Measurements from ENCODE around the gene MIOX. TPM values are rescaled to one million over a fixed set of nuclear protein-coding genes. Genes with fewer than 3 reads are reported as not detected.

The MIOX gene
- total RNA-seq, 4 donors from 2014 or later = not detected

GRCh38 chr22:50447576-50448551 is 38.8 kb upstream of the MIOX start:
- no peaks in the 10 kb centered on the region for H3K36me3 ChIP-seq
- no peaks in the 10 kb centered on the region for H3K4me1 ChIP-seq
- TF ChIP-seq POLR2A (IDR thresholded peaks at IDR 0.05) (no peak), CTCF (IDR thresholded peaks at IDR 0.05) (no peak)
- H3K9me3 ChIP-seq = no peaks in the 10 kb centered on the region
- intact Hi-C loops (cut with DNase I; ENCODE audit: low total_unique reads) = no loop called here
- no peak overlapping the region for H3K4me3 ChIP-seq
- no peaks in the 10 kb centered on the region for H3K27me3 ChIP-seq
- no peak overlapping the region for H3K27ac ChIP-seq
- no peak for DNase-seq

GRCh38 chr22:50452649-50453048 is 34.0 kb upstream of the MIOX start:
- DNase-seq = no peak
- intact Hi-C loops (cut with DNase I; ENCODE audit: low total_unique reads) = no loop called here
- TF ChIP-seq CTCF (IDR thresholded peaks at IDR 0.05) (no peak), POLR2A (IDR thresholded peaks at IDR 0.05) (no peak)
- H3K27ac ChIP-seq = no peak overlapping the region
- no peaks in the 10 kb centered on the region for H3K9me3 ChIP-seq
- H3K27me3 ChIP-seq = no peaks in the 10 kb centered on the region
- no peaks in the 10 kb centered on the region for H3K4me1 ChIP-seq
- H3K4me3 ChIP-seq = no peak overlapping the region
- H3K36me3 ChIP-seq = no peaks in the 10 kb centered on the region

GRCh38 chr22:50454556-50455075 is 32.0 kb upstream of the MIOX start:
- no peak for DNase-seq
- no peaks in the 10 kb centered on the region for H3K9me3 ChIP-seq
- H3K27ac ChIP-seq = no peak overlapping the region
- no peaks in the 10 kb centered on the region for H3K36me3 ChIP-seq
- no peaks in the 10 kb centered on the region for H3K4me1 ChIP-seq
- no peak for TF ChIP-seq POLR2A (IDR thresholded peaks at IDR 0.05)
- no peak for TF ChIP-seq CTCF (IDR thresholded peaks at IDR 0.05)
- intact Hi-C loops (cut with DNase I; ENCODE audit: low total_unique reads) = no loop called here
- no peaks in the 10 kb centered on the region for H3K27me3 ChIP-seq
- H3K4me3 ChIP-seq = no peak overlapping the region

GRCh38 chr22:50455201-50455600 is 31.5 kb upstream of the MIOX start:
- Histone ChIP-seq H3K27me3 (no peaks in the 10 kb centered on the region), H3K4me3 (no peak overlapping the region), H3K36me3 (no peaks in the 10 kb centered on the region), H3K9me3 (no peaks in the 10 kb centered on the region), H3K27ac (no peak overlapping the region), H3K4me1 (no peaks in the 10 kb centered on the region)
- DNase-seq = no peak
- TF ChIP-seq POLR2A (IDR thresholded peaks at IDR 0.05) (no peak), CTCF (IDR thresholded peaks at IDR 0.05) (no peak)
- intact Hi-C loops (cut with DNase I; ENCODE audit: low total_unique reads) = no loop called here

- no peak overlapping the region for H3K27ac ChIP-seq
- intact Hi-C loops (cut with DNase I; ENCODE audit: low total_unique reads) = no loop called here
Measured at GRCh38 chr22:50456026-50456425, 30.6 kb upstream of the MIOX start.

More at GRCh38 chr22:50456026-50456425, 30.6 kb upstream of the MIOX start:
- H3K4me3 ChIP-seq = no peak overlapping the region
- H3K9me3 ChIP-seq = no peaks in the 10 kb centered on the region
- no peaks in the 10 kb centered on the region for H3K27me3 ChIP-seq
- no peak for DNase-seq
- TF ChIP-seq POLR2A (IDR thresholded peaks at IDR 0.05) = no peak
- TF ChIP-seq CTCF (IDR thresholded peaks at IDR 0.05) = no peak
- H3K36me3 ChIP-seq = no peaks in the 10 kb centered on the region
- no peaks in the 10 kb centered on the region for H3K4me1 ChIP-seq

Data from uterus (tissue), 4 donors.